Motor neuron (in vitro differentiated cells): ENCODE measurements around the gene TOM1. TPM values are rescaled to one million over a fixed set of nuclear protein-coding genes. Genes with fewer than 3 reads are reported as not detected.

Experiments
- ATAC-seq, 8 experiments: fragments of 200-7000 bp; cut with Tn5 transposase; replicated peaks in 6 of 8; 2 replicates each; pipeline ENCODE4 v1.8.0; 2021; ENCODE audit warnings: mild to moderate bottlenecking in 8 of 8, moderate library complexity in 8 of 8
- H3K27ac ChIP-seq, 2 donors: fragments of 250-450 bp; sonication (Bioruptor Pico); 2 replicates each; pipeline ENCODE4 v1.9.0; 2021; ENCODE audit warnings: antibody characterized with exemption in 2 of 2, mild to moderate bottlenecking in 2 of 2, moderate library complexity in 1 of 2
- H3K4me1 ChIP-seq, 2 donors: fragments of 250-450 bp; sonication (Bioruptor Pico); replicated peaks in 1 of 2; 2 replicates each; pipeline ENCODE4 v1.6.1; 2021; ENCODE audit warnings: antibody characterized with exemption in 2 of 2, mild to moderate bottlenecking in 2 of 2, moderate library complexity in 1 of 2
- H3K4me3 ChIP-seq, 5 donors: fragments of 250-450 bp; sonication (Bioruptor Pico); 2 replicates each; pipeline ENCODE4 v1.9.0; 2021; ENCODE audit warnings: antibody characterized with exemption in 5 of 5, mild to moderate bottlenecking in 5 of 5, moderate library complexity in 4 of 5
- WGBS, 10 experiments: fragments of 450-650 bp; shearing (Covaris generic); methylation state at CpG; one replicate each; pipeline ENCODE4 v1.0.0; 2022; 5-methylcytosine and 5-hydroxymethylcytosine counted together
- in situ Hi-C, 9 experiments: fragments of 400-800 bp; cut with MboI; loops; one replicate each; pipeline ENCODE4 v1.15.0; 2021; ENCODE audit warnings: low sequenced_read_pairs in 9 of 9, low pct_unique_long_range_greater_than_20kb in 2 of 9; ENCODE audit not compliant: unreplicated experiment in 9 of 9
- total RNA-seq, 8 experiments: library from RNA; unstranded; fragments of 300-600 nt; gene quantifications; 2 replicates each; pipeline versions ENCODE4 v1.2.3 to v1.2.4, GENCODE V29; 2022

Gene TOM1
- total RNA-seq, 8 experiments from 2014 or later: 17.8 to 52.3 (median 32.7) TPM

- Histone ChIP-seq H3K4me3 (no peak overlapping the region), H3K27ac (no peak overlapping the region), H3K4me1 (no peaks in the 10 kb centered on the region)
- WGBS, 10 experiments: 60 to 100% (median 100%) methylated on average over 1 of the region's 1 CpG; no CpG with 5 or more reads in 7 of the 10 experiments
- in situ Hi-C loops: no loop called here
- ATAC-seq: no peak
These were observed 11.6 kb upstream of the TOM1 start for GRCh38 chr22:35288116-35288515.

GRCh38 chr22:35292786-35293185, 6.9 kb upstream of the TOM1 start:
- WGBS, 10 experiments: 80 to 100% (median 95%) methylated on average over 1 to 3 of the region's 3 CpGs; no CpG with 5 or more reads in 3 of the 10 experiments
- Histone ChIP-seq H3K4me1 (no peaks in the 10 kb centered on the region), H3K27ac (no peak overlapping the region), H3K4me3 (no peak overlapping the region)
- no peak for ATAC-seq
- in situ Hi-C loops: no loop called here

- no peak overlapping the region for H3K27ac ChIP-seq
- peaks cover 3 to 11% of the 10 kb centered on the region in 2 donors for H3K4me1 ChIP-seq
- no peak overlapping the region for H3K4me3 ChIP-seq
- ATAC-seq: no peak
- in situ Hi-C loops: no loop called here
These were observed 3.6 kb upstream of the TOM1 start for GRCh38 chr22:35296051-35296450.

GRCh38 chr22:35299217-35299672, 449 bp upstream of the TOM1 start:
- WGBS, 10 experiments: 0 to 35% (median 26%) methylated on average over 1 to 9 of the region's 13 CpGs; no CpG with 5 or more reads in 2 of the 10 experiments
- Histone ChIP-seq H3K27ac (peak overlapping the region; percentile 82 to 92), H3K4me3 (peak overlapping the region; percentile 84 to 98 (median 92)), H3K4me1 (peaks cover 7 to 14% of the 10 kb centered on the region in 2 donors)
- peak; percentile 0 to 27 (median 12) for ATAC-seq
- in situ Hi-C loops: no loop called here

- Histone ChIP-seq H3K4me3 (peak overlapping the region in 1 of 5 donors; percentile 84), H3K27ac (no peak overlapping the region), H3K4me1 (peaks cover 7 to 14% of the 10 kb centered on the region in 2 donors)
- 0 to 100% (median 78%) methylated on average over 1 to 15 of the region's 17 CpGs; no CpG with 5 or more reads in 1 of the 10 experiments for WGBS, 10 experiments
- peak in 2 of 8 experiments; percentile 2 to 5 for ATAC-seq
- in situ Hi-C loops: no loop called here
These were observed 1.7 kb downstream of the TOM1 start for GRCh38 chr22:35301372-35301874.

GRCh38 chr22:35303029-35303624, 3.4 kb downstream of the TOM1 start:
- H3K4me1 ChIP-seq: peaks cover 7 to 14% of the 10 kb centered on the region in 2 donors
- no peak overlapping the region for H3K4me3 ChIP-seq
- in situ Hi-C loops: no loop called here
- ATAC-seq: no peak
- WGBS, 10 experiments: 60 to 100% (median 87%) methylated on average over 1 to 3 of the region's 5 CpGs
- no peak overlapping the region for H3K27ac ChIP-seq

GRCh38 chr22:35305525-35306070, 5.9 kb downstream of the TOM1 start:
- Histone ChIP-seq H3K27ac (no peak overlapping the region), H3K4me1 (peaks cover 6 to 9% of the 10 kb centered on the region in 2 donors), H3K4me3 (no peak overlapping the region)
- ATAC-seq: no peak
- in situ Hi-C loops: no loop called here
- 50 to 100% (median 84%) methylated on average over 1 to 7 of the region's 8 CpGs; no CpG with 5 or more reads in 2 of the 10 experiments for WGBS, 10 experiments

- no peak overlapping the region for H3K4me3 ChIP-seq
- in situ Hi-C loops: no loop called here
These were observed 6.8 kb downstream of the TOM1 start for GRCh38 chr22:35306350-35306967.

GRCh38 chr22:35307372-35307771, 7.7 kb downstream of the TOM1 start:
- Histone ChIP-seq H3K4me1 (peaks cover 0 to 11% of the 10 kb centered on the region in 2 donors), H3K27ac (no peak overlapping the region), H3K4me3 (no peak overlapping the region)
- 40 to 100% (median 75%) methylated on average over 1 to 6 of the region's 9 CpGs; no CpG with 5 or more reads in 2 of the 10 experiments for WGBS, 10 experiments
- ATAC-seq: no peak
- in situ Hi-C loops: no loop called here

More at GRCh38 chr22:35306350-35306967, 6.8 kb downstream of the TOM1 start:
- Histone ChIP-seq H3K4me1 (peaks cover 0 to 8% of the 10 kb centered on the region in 2 donors), H3K27ac (no peak overlapping the region)
- WGBS, 10 experiments: 17 to 100% (median 53%) methylated on average over 1 to 4 of the region's 4 CpGs; no CpG with 5 or more reads in 2 of the 10 experiments
- peak in 2 of 8 experiments; percentile 39 to 62 for ATAC-seq

GRCh38 chr22:35307892-35308291, 8.2 kb downstream of the TOM1 start:
- Histone ChIP-seq H3K27ac (no peak overlapping the region), H3K4me3 (no peak overlapping the region), H3K4me1 (peaks cover 0 to 16% of the 10 kb centered on the region in 2 donors)
- in situ Hi-C loops: no loop called here
- 80 to 100% (median 99%) methylated on average over 1 to 7 of the region's 7 CpGs for WGBS, 10 experiments
- no peak for ATAC-seq

GRCh38 chr22:35308480-35309021, 8.9 kb downstream of the TOM1 start:
- 17 to 96% (median 84%) methylated on average over 1 to 5 of the region's 6 CpGs for WGBS, 10 experiments
- Histone ChIP-seq H3K27ac (no peak overlapping the region), H3K4me3 (no peak overlapping the region), H3K4me1 (peaks cover 5 to 22% of the 10 kb centered on the region in 2 donors)
- in situ Hi-C loops: no loop called here
- no peak for ATAC-seq

GRCh38 chr22:35310556-35311550, 11.2 kb downstream of the TOM1 start:
- H3K4me3 ChIP-seq: no peak overlapping the region
- in situ Hi-C loops: no loop called here
- peaks cover 12 to 28% of the 10 kb centered on the region in 2 donors for H3K4me1 ChIP-seq
- H3K27ac ChIP-seq: no peak overlapping the region
- ATAC-seq: no peak
- WGBS, 10 experiments: 42 to 96% (median 83%) methylated on average over 2 to 9 of the region's 18 CpGs; no CpG with 5 or more reads in 1 of the 10 experiments
